Keratinocyte (primary cell): ENCODE measurements around the gene GKN2. TPM values are rescaled to one million over a fixed set of nuclear protein-coding genes. Genes with fewer than 3 reads are reported as not detected.

Experiments used
- DNase-seq: peaks from one replicate; pipeline ENCODE4 v3.0.0-alpha.2; 2011; ENCODE audit warnings: low read depth, missing footprints, low spot score
- FAIRE-seq: peaks from 2 replicates; lab custom pipeline; 2011; peaks lifted over from hg19 to GRCh38; lab: Jason Lieb, UNC
- H2AFZ ChIP-seq: 2 replicates; pipeline ENCODE4 v1.6.0; 2012; ENCODE audit warnings: low read length, control low read depth, inconsistent platforms; ENCODE audit not compliant: control insufficient read depth
- H3K27ac ChIP-seq: 2 replicates; pipeline ENCODE4 v1.5.1; 2011; ENCODE audit warnings: low read length; ENCODE audit not compliant: control insufficient read depth, insufficient read depth
- H3K27me3 ChIP-seq: 3 replicates; pipeline ENCODE4 v1.6.0; 2011; ENCODE audit warnings: low read length; ENCODE audit not compliant: control insufficient read depth, insufficient read depth; ENCODE audit errors: extremely low read depth
- H3K36me3 ChIP-seq, 2 experiments: 2 replicates in 1 of 2; 3 replicates in 1 of 2; pipeline ENCODE4 v1.5.1; 2011; ENCODE audit warnings: low read length in 2 of 2, mild to moderate bottlenecking in 1 of 2; ENCODE audit not compliant: control insufficient read depth in 2 of 2, insufficient read depth in 2 of 2; ENCODE audit errors: extremely low read depth in 1 of 2
- H3K4me1 ChIP-seq: 3 replicates; pipeline ENCODE4 v1.5.1; 2011; ENCODE audit warnings: low read length; ENCODE audit not compliant: control insufficient read depth, insufficient read depth; ENCODE audit errors: extremely low read depth
- H3K4me2 ChIP-seq: 3 replicates; pipeline ENCODE4 v1.6.0; 2011; ENCODE audit warnings: low read depth, low read length; ENCODE audit not compliant: control insufficient read depth, insufficient read depth; ENCODE audit errors: extremely low read depth
- H3K4me3 ChIP-seq, 3 experiments: fragments of 200-600 bp in 1 of 3; sonication (generic) in 1 of 3; 2 replicates in 2 of 3; 3 replicates in 1 of 3; pipeline ENCODE4 v1.5.1; 2011 to 2016; ENCODE audit warnings: low read length in 3 of 3, mild to moderate bottlenecking in 3 of 3, control low read depth in 2 of 3, inconsistent platforms in 1 of 3, low read depth in 1 of 3, mixed read lengths in 1 of 3, mixed run types in 1 of 3, moderate library complexity in 1 of 3; ENCODE audit not compliant: control insufficient read depth in 2 of 3, insufficient read depth in 2 of 3; ENCODE audit errors: extremely low read depth in 1 of 3
- H3K79me2 ChIP-seq: 2 replicates; pipeline ENCODE4 v1.6.0; 2012; ENCODE audit warnings: low read length; ENCODE audit not compliant: control insufficient read depth, insufficient read depth
- H3K9ac ChIP-seq: 3 replicates; pipeline ENCODE4 v1.6.0; 2011; ENCODE audit warnings: low read length; ENCODE audit not compliant: control insufficient read depth, insufficient read depth; ENCODE audit errors: extremely low read depth
- H3K9me1 ChIP-seq: 3 replicates; pipeline ENCODE4 v1.6.0; 2011; ENCODE audit warnings: low read length; ENCODE audit not compliant: control insufficient read depth, insufficient read depth; ENCODE audit errors: extremely low read depth
- H3K9me3 ChIP-seq: 2 replicates; pipeline ENCODE4 v1.5.1; 2012; ENCODE audit warnings: low read depth, low read length; ENCODE audit not compliant: control insufficient read depth
- H4K20me1 ChIP-seq: 3 replicates; pipeline ENCODE4 v1.6.0; 2011; ENCODE audit warnings: low read length; ENCODE audit not compliant: control insufficient read depth, insufficient read depth; ENCODE audit errors: extremely low read depth
- EZH2 ChIP-seq: IDR thresholded peaks from one replicate; pipeline ENCODE4 v1.6.1; 2012; ENCODE audit warnings: inconsistent platforms, mild to moderate bottlenecking, low read length, moderate library complexity
- dilution Hi-C: fragments of 300-500 bp; cut with MboI; formaldehyde crosslinking; loops from one replicate; pipeline ENCODE4 v1.7.0; 2020; ENCODE audit warnings: low sequenced_read_pairs; ENCODE audit not compliant: extremely low pct_ligation_motif_present
- polyA minus RNA-seq, 3 experiments: library from RNA; depleted of rRNA, polyadenylated mRNA; stranded (reverse); fragments of >200 nt; gene quantifications; 1 replicate in 1 of 3; 2 replicates in 1 of 3; 3 replicates in 1 of 3; pipeline ENCODE4 v1.2.3, GENCODE V29; 2011
- polyA plus RNA-seq, 5 experiments: library from polyadenylated mRNA; depleted of rRNA in 3 of 5; stranded (reverse) in 3 of 5; stranded (forward) in 1 of 5; unstranded in 1 of 5; fragments of >200 nt; gene quantifications; 1 replicate in 1 of 5; 2 replicates in 3 of 5; 3 replicates in 1 of 5; pipeline versions ENCODE4 v1.2.1 to v1.2.3, GENCODE V29; 2011 to 2012; ENCODE audit warnings: missing spikeins in 2 of 5, low read depth in 1 of 5, low replicate concordance in 1 of 5
- TF ChIP-seq, protein P1 (sequence below), 3 experiments: IDR thresholded peaks in 1 of 3; conservative IDR thresholded peaks in 1 of 3; optimal IDR thresholded peaks in 1 of 3; 2 replicates in 2 of 3; 3 replicates in 1 of 3; pipeline versions ENCODE3 to v1.5.1; 2011; ENCODE audit warnings: low read length in 3 of 3, mild to moderate bottlenecking in 3 of 3, moderate library complexity in 2 of 3, control low read depth in 1 of 3, inconsistent platforms in 1 of 3; ENCODE audit not compliant: insufficient read depth in 2 of 3; ENCODE audit errors: extremely low read depth in 1 of 3

Gene GKN2, protein sequence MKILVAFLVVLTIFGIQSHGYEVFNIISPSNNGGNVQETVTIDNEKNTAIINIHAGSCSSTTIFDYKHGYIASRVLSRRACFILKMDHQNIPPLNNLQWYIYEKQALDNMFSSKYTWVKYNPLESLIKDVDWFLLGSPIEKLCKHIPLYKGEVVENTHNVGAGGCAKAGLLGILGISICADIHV
- 0.08 TPM in 1 of 3 replicates, not detected in the others for polyA plus RNA-seq
- not detected for polyA plus RNA-seq (2011; ENCODE audit: low read depth)
- not detected in 2 replicates for polyA plus RNA-seq (2011; cell fraction: cytosol; rRNA removed)
- not detected in 2 replicates for polyA plus RNA-seq (2011; cell fraction: nucleus; rRNA removed)
- polyA plus RNA-seq (2012; ENCODE audit: low replicate concordance) = not detected in 2 replicates
- not detected in 3 replicates for polyA minus RNA-seq
- polyA minus RNA-seq (2011; cell fraction: cytosol; rRNA and poly(A)+ RNA removed) = not detected
- not detected in 2 replicates for polyA minus RNA-seq (2011; cell fraction: nucleus; rRNA and poly(A)+ RNA removed)

DNA sequence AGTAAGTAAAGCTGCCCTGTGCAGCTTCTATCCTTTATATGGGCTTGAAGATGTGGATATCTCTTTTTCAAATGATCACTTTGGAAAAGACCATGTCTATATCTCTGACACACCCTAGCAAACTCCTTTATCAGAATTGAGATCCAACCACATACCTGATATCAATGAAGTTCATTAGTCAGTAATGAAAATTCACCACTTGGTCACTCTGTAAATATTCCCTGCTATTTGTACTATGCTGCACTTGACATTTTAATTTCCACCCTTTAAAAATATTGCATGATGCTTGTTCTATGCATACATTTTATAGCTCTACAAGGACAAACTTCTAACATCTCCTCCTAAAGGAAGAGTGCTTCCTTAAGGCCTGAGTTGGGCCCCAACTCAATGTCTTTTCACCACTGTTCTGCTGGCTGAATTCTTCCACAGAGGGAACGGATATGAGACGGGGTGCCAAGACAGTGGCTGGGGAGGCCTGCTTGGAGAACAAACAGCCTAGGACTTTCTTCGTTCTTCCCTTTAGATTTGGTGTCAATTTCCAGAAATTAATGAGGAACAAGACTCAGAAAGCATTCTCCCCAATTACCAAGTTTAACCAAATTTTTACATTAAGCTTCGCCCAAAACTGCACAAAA, at the start of gene GKN2:
Gene GKN2, minus strand, starts transcription at position 7 of the 635 bp plus-strand sequence. CDS start 32 bp downstream, outside the sequence.
- dilution Hi-C loops = no loop called here
- Histone ChIP-seq H3K9me3 (no peaks in the 10 kb centered on the region), H3K36me3 (no peaks in the 10 kb centered on the region), H3K27ac (no peak within 1 kb of the TSS), H3K79me2 (no peaks in the 10 kb centered on the region), H2AFZ (no peak within 1 kb of the TSS), H4K20me1 (no peaks in the 10 kb centered on the region), H3K4me2 (no peak within 1 kb of the TSS), H3K4me1 (no peaks in the 10 kb centered on the region), H3K9ac (no peak within 1 kb of the TSS), H3K27me3 (no peaks in the 10 kb centered on the region), H3K4me3 (no peak within 1 kb of the TSS), H3K9me1 (no peaks in the 10 kb centered on the region)
- DNase-seq (no peak), FAIRE-seq (no peak)
- TF ChIP-seq, protein P1, sequence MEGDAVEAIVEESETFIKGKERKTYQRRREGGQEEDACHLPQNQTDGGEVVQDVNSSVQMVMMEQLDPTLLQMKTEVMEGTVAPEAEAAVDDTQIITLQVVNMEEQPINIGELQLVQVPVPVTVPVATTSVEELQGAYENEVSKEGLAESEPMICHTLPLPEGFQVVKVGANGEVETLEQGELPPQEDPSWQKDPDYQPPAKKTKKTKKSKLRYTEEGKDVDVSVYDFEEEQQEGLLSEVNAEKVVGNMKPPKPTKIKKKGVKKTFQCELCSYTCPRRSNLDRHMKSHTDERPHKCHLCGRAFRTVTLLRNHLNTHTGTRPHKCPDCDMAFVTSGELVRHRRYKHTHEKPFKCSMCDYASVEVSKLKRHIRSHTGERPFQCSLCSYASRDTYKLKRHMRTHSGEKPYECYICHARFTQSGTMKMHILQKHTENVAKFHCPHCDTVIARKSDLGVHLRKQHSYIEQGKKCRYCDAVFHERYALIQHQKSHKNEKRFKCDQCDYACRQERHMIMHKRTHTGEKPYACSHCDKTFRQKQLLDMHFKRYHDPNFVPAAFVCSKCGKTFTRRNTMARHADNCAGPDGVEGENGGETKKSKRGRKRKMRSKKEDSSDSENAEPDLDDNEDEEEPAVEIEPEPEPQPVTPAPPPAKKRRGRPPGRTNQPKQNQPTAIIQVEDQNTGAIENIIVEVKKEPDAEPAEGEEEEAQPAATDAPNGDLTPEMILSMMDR (optimal IDR thresholded peaks at IDR 0.05 in 1 of 3, IDR thresholded peaks at IDR 0.05 in 1 of 3, conservative IDR thresholded peaks at IDR 0.05 in 1 of 3; ENCODE audit: extremely low read depth in 1 of 3, insufficient read depth in 2 of 3, low read length in 3 of 3) = no peak
- TF ChIP-seq EZH2 = no peak

DNA sequence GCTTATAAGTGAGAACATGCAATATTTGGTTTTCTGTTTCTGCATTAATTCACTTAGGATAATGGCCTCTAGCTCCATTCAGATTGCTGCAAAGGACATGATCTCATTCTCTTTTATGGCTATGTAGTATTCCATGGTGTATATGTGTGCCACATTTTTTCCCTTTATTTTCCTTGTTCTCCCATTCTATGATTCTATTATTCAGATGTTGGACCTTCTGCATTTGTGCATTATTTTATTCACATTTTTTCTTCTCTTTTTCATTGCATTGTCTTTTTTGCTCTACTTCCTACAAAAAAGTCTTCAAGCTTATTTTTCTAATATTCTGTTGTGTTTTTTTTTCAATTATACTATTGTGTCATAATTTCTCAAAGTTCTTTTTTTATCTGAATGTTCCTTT, 49.2 kb upstream of the GKN2 start:
- no peak for FAIRE-seq
- TF ChIP-seq EZH2 = no peak
- TF ChIP-seq, protein P1 (optimal IDR thresholded peaks at IDR 0.05 in 1 of 3, IDR thresholded peaks at IDR 0.05 in 1 of 3, conservative IDR thresholded peaks at IDR 0.05 in 1 of 3; ENCODE audit: extremely low read depth in 1 of 3, insufficient read depth in 2 of 3, low read length in 3 of 3) = no peak

More for the DNA sequence above, 49.2 kb upstream of the GKN2 start:
- Histone ChIP-seq H3K36me3 (no peaks in the 10 kb centered on the region), H3K27me3 (no peaks in the 10 kb centered on the region), H3K4me1 (no peaks in the 10 kb centered on the region), H3K9ac (no peak overlapping the region), H3K79me2 (no peaks in the 10 kb centered on the region), H3K27ac (no peak overlapping the region), H3K4me3 (no peak overlapping the region), H4K20me1 (no peaks in the 10 kb centered on the region), H3K4me2 (no peak overlapping the region), H3K9me1 (no peaks in the 10 kb centered on the region), H2AFZ (no peak overlapping the region), H3K9me3 (no peaks in the 10 kb centered on the region)
- dilution Hi-C loops = no loop called here
- no peak for DNase-seq
